Measurements from ENCODE around the gene CGREF1.

CGREF1 gene

GRCh38 chr2:27109083-27109482 is 9.8 kb downstream of the CGREF1 start:
- no peak for DNase-seq

GRCh38 chr2:27108221-27108620 is 10.7 kb downstream of the CGREF1 start:
- no peak for DNase-seq

GRCh38 chr2:27105981-27106380 is 12.9 kb downstream of the CGREF1 start:
- no peak for DNase-seq

GRCh38 chr2:27102329-27102728 is 16.6 kb downstream of the CGREF1 start:
- no peak for DNase-seq

GRCh38 chr2:27100036-27100435 is 18.9 kb downstream of the CGREF1 start:
- no peak for DNase-seq

- DNase-seq = no peak
These were observed 19.5 kb downstream of the CGREF1 start for GRCh38 chr2:27099334-27099955.

GRCh38 chr2:27097341-27097740 is 21.6 kb downstream of the CGREF1 start:
- DNase-seq = no peak

GRCh38 chr2:27096748-27097297 is 22.1 kb downstream of the CGREF1 start:
- DNase-seq = no peak

- DNase-seq = peak; percentile 12
These were observed 22.9 kb downstream of the CGREF1 start for GRCh38 chr2:27095745-27096651.

- no peak for DNase-seq
These were observed 23.5 kb downstream of the CGREF1 start for GRCh38 chr2:27095427-27095744.

GRCh38 chr2:27094353-27094984 is 24.5 kb downstream of the CGREF1 start:
- DNase-seq = no peak

GRCh38 chr2:27093430-27094352 is 25.2 kb downstream of the CGREF1 start:
- no peak for DNase-seq

- no peak for DNase-seq
These were observed 26.1 kb downstream of the CGREF1 start for GRCh38 chr2:27092696-27093429.

- no peak for DNase-seq
These were observed 26.9 kb downstream of the CGREF1 start for GRCh38 chr2:27091746-27092695.

- DNase-seq = no peak
These were observed 29.6 kb downstream of the CGREF1 start for GRCh38 chr2:27089111-27089954.

- DNase-seq = no peak
These were observed 30.3 kb downstream of the CGREF1 start for GRCh38 chr2:27088634-27089033.

- no peak for DNase-seq
These were observed 31.0 kb downstream of the CGREF1 start for GRCh38 chr2:27087823-27088410.

- DNase-seq = no peak
These were observed 32.0 kb downstream of the CGREF1 start, which contains the start of gene KHK for GRCh38 chr2:27086724-27087593. TSS of gene KHK (plus strand) at chr2:27086772. CDS start at chr2:27087260, 488 bp downstream.
